GM06990 (cell line): ENCODE results near the gene OVAAL.
"Not testable (repeated sequence)": the region's sequence is repeated elsewhere in the genome, so short reads cannot be mapped to it uniquely, and the experiment has no call there.

Source experiments
- DNase-seq: peaks from one replicate; pipeline ENCODE4 v3.0.0-alpha.2; 2011; ENCODE audit not compliant: insufficient read length; ENCODE audit errors: extremely low read depth
- H3K27me3 ChIP-seq: replicated peaks from 2 replicates; pipeline ENCODE4 v1.6.0; 2011; ENCODE audit warnings: low read length; ENCODE audit not compliant: control insufficient read depth, insufficient read depth
- H3K36me3 ChIP-seq: 2 replicates; pipeline ENCODE4 v1.5.1; 2011; ENCODE audit warnings: low read length; ENCODE audit not compliant: control insufficient read depth, insufficient read depth
- H3K4me3 ChIP-seq: replicated peaks from 2 replicates; pipeline ENCODE4 v1.5.1; 2011; ENCODE audit warnings: low read depth, mild to moderate bottlenecking, control low read depth, low read length
- CTCF ChIP-seq: IDR thresholded peaks from 2 replicates; pipeline ENCODE4 v1.5.1; 2011; ENCODE audit warnings: low read length, control low read depth, mild to moderate bottlenecking, inconsistent platforms; ENCODE audit not compliant: insufficient read depth, poor library complexity, severe bottlenecking

Gene OVAAL

GRCh38 chr1:180542838-180543145 lies 16.0 kb upstream of the OVAAL start:
- no peak overlapping the region for H3K4me3 ChIP-seq
- no peaks in the 10 kb centered on the region for H3K27me3 ChIP-seq
- no peak for TF ChIP-seq CTCF
- no peak for DNase-seq
- H3K36me3 ChIP-seq: no peaks in the 10 kb centered on the region

- no peaks in the 10 kb centered on the region for H3K27me3 ChIP-seq
- no peak overlapping the region for H3K4me3 ChIP-seq
- TF ChIP-seq CTCF: no peak
Observed at GRCh38 chr1:180544050-180544449, 14.7 kb upstream of the OVAAL start.

GRCh38 chr1:180545991-180546390 lies 12.8 kb upstream of the OVAAL start:
- no peaks in the 10 kb centered on the region for H3K27me3 ChIP-seq
- no peak for TF ChIP-seq CTCF
- DNase-seq: no peak
- H3K4me3 ChIP-seq: no peak overlapping the region
- no peaks in the 10 kb centered on the region for H3K36me3 ChIP-seq

More at GRCh38 chr1:180544050-180544449, 14.7 kb upstream of the OVAAL start:
- DNase-seq: no peak
- H3K36me3 ChIP-seq: no peaks in the 10 kb centered on the region

- Histone ChIP-seq H3K36me3 (no peaks in the 10 kb centered on the region), H3K4me3 (no peak overlapping the region), H3K27me3 (no peaks in the 10 kb centered on the region)
- no peak for TF ChIP-seq CTCF
- DNase-seq: no peak
Observed at GRCh38 chr1:180548686-180549317, 10.0 kb upstream of the OVAAL start.

- H3K36me3 ChIP-seq, H3K4me3 ChIP-seq, H3K27me3 ChIP-seq, DNase-seq: not testable (repeated sequence)
Observed at GRCh38 chr1:180549770-180550169, 9.0 kb upstream of the OVAAL start.

- H3K36me3 ChIP-seq: no peaks in the 10 kb centered on the region
- H3K4me3 ChIP-seq: no peak overlapping the region
- TF ChIP-seq CTCF: no peak
- no peak for DNase-seq
- H3K27me3 ChIP-seq: no peaks in the 10 kb centered on the region
Observed at GRCh38 chr1:180550241-180550640, 8.5 kb upstream of the OVAAL start.
